GM11168 (cell line): Measurements from ENCODE around the gene COX19.

Experiments
- in situ Hi-C: fragments of 300-500 bp; cut with MboI; formaldehyde crosslinking; loops from one replicate; pipeline ENCODE4 v1.12.0; 2022; ENCODE audit warnings: low sequenced_read_pairs; ENCODE audit not compliant: unreplicated experiment

The COX19 gene

GRCh38 chr7:979886-980571 is 4.7 kb upstream of the COX19 start:
- in situ Hi-C loops = loop anchor here (10.0 kb wide), 1 partner anchor 185 kb away; the partner anchor contains the start of gene ZFAND2A

GRCh38 chr7:979151-979550 is 3.8 kb upstream of the COX19 start:
- in situ Hi-C loops = loop anchor here (10.0 kb wide), 1 partner anchor 186 kb away; the partner anchor contains the start of gene ZFAND2A

GRCh38 chr7:978416-979091 is 3.2 kb upstream of the COX19 start:
- in situ Hi-C loops = loop anchor here (10.0 kb wide), 1 partner anchor 186 kb away; the partner anchor contains the start of gene ZFAND2A

GRCh38 chr7:978049-978346 is 2.6 kb upstream of the COX19 start:
- in situ Hi-C loops = loop anchor here (10.0 kb wide), 1 partner anchor 187 kb away; the partner anchor contains the start of gene ZFAND2A

- in situ Hi-C loops = loop anchor here (10.0 kb wide), 1 partner anchor 187 kb away; the partner anchor contains the start of gene ZFAND2A
These were observed 2.1 kb upstream of the COX19 start for GRCh38 chr7:977326-978048.

- in situ Hi-C loops = loop anchor here (10.0 kb wide), 1 partner anchor 188 kb away; the partner anchor contains the start of gene ZFAND2A
These were observed 1.6 kb upstream of the COX19 start for GRCh38 chr7:976901-977325.

GRCh38 chr7:975702-976473 is 539 bp upstream of the COX19 start:
- in situ Hi-C loops = loop anchor here (10.0 kb wide), 1 partner anchor 189 kb away; the partner anchor contains the start of gene ZFAND2A

GRCh38 chr7:974172-974571 is 1.2 kb downstream of the COX19 start:
- in situ Hi-C loops = loop anchor here (10.0 kb wide), 1 partner anchor 191 kb away; the partner anchor contains the start of gene ZFAND2A

GRCh38 chr7:973312-973711 is 2.0 kb downstream of the COX19 start:
- in situ Hi-C loops = loop anchor here (10.0 kb wide), 1 partner anchor 191 kb away; the partner anchor contains the start of gene ZFAND2A

- in situ Hi-C loops = loop anchor here (10.0 kb wide), 1 partner anchor 192 kb away; the partner anchor contains the start of gene ZFAND2A
These were observed 2.6 kb downstream of the COX19 start for GRCh38 chr7:972676-973309.

GRCh38 chr7:972110-972509 is 3.2 kb downstream of the COX19 start:
- in situ Hi-C loops = loop anchor here (10.0 kb wide), 1 partner anchor 193 kb away; the partner anchor contains the start of gene ZFAND2A

- in situ Hi-C loops = loop anchor here (10.0 kb wide), 1 partner anchor 194 kb away; the partner anchor contains the start of gene ZFAND2A
These were observed 4.6 kb downstream of the COX19 start for GRCh38 chr7:970744-971143.

GRCh38 chr7:969403-969802 is 5.9 kb downstream of the COX19 start:
- in situ Hi-C loops = no loop called here

- in situ Hi-C loops = no loop called here
These were observed 6.9 kb downstream of the COX19 start for GRCh38 chr7:968205-969105.

GRCh38 chr7:967361-968082 is 7.8 kb downstream of the COX19 start:
- in situ Hi-C loops = no loop called here

GRCh38 chr7:966291-967069 is 8.9 kb downstream of the COX19 start:
- in situ Hi-C loops = no loop called here
